Measurements from ENCODE around the gene UPK3A.

UPK3A gene

GRCh38 chr22:45338795-45339194, 54.0 kb downstream of the UPK3A start:
- DNase-seq (ENCODE audit: low spot score) = no peak
- Histone ChIP-seq H3K4me3 (ENCODE audit: low read length in 2 of 2) (no peak overlapping the region), H2BK120ac (ENCODE audit: low read depth, low read length) (no peak overlapping the region), H2AK5ac (ENCODE audit: low read depth, low read length) (no peak overlapping the region), H3K36me3 (replicated peaks in 1 of 2; ENCODE audit: control insufficient read depth in 2 of 2, insufficient read depth in 2 of 2, low read length in 2 of 2) (peaks cover 15 to 72% of the 10 kb centered on the region in 2 donors), H3K9me3 (replicated peaks in 1 of 2; ENCODE audit: control insufficient read depth in 2 of 2, insufficient read depth in 1 of 2, low read depth in 1 of 2, low read length in 2 of 2) (no peaks in the 10 kb centered on the region), H3K4ac (ENCODE audit: low read length) (no peak overlapping the region), H3K14ac (ENCODE audit: low read length) (no peak overlapping the region), H2BK15ac (ENCODE audit: low read length) (no peak overlapping the region), H2BK5ac (ENCODE audit: low read length) (no peak overlapping the region), H4K91ac (ENCODE audit: low read depth, low read length, poor library complexity) (no peak overlapping the region), H3K23ac (ENCODE audit: low read depth, low read length, poor library complexity) (no peak overlapping the region), H3K4me2 (ENCODE audit: insufficient read depth, low read length, poor library complexity, severe bottlenecking) (no peak overlapping the region), H3K9ac (ENCODE audit: low read depth, low read length, poor library complexity) (peak overlapping the region; percentile 55), H3K4me1 (ENCODE audit: control insufficient read depth in 2 of 2, insufficient read depth in 1 of 2, low read depth in 1 of 2, low read length in 2 of 2) (peaks cover 0 to 19% of the 10 kb centered on the region in 2 donors), H2BK12ac (ENCODE audit: low read length) (no peak overlapping the region), H4K8ac (ENCODE audit: low read depth, low read length) (no peak overlapping the region), H2AFZ (ENCODE audit: low read length) (no peak overlapping the region), H3K79me1 (ENCODE audit: low read depth, low read length) (peaks cover 4% of the 10 kb centered on the region), H3K27ac (replicated peaks; ENCODE audit: low read length) (no peak overlapping the region), H3K18ac (ENCODE audit: low read length) (no peak overlapping the region), H3K27me3 (ENCODE audit: control insufficient read depth in 3 of 3, insufficient read depth in 3 of 3, low read depth in 1 of 3, low read length in 3 of 3) (no peaks in the 10 kb centered on the region)
- WGBS, 2 donors (ENCODE audit: extremely low coverage in 2 of 2, insufficient read length in 2 of 2, insufficient replicate concordance in 1 of 2) = no CpG with 5 or more reads among the region's 7 CpGs

- no peak overlapping the region for H2BK12ac ChIP-seq (ENCODE audit: low read length)
- H3K9me3 ChIP-seq (replicated peaks in 1 of 2; ENCODE audit: control insufficient read depth in 2 of 2, insufficient read depth in 1 of 2, low read depth in 1 of 2, low read length in 2 of 2) = no peaks in the 10 kb centered on the region
- no peak overlapping the region for H3K4ac ChIP-seq (ENCODE audit: low read length)
- peaks cover 4% of the 10 kb centered on the region for H3K79me1 ChIP-seq (ENCODE audit: low read depth, low read length)
- H2AFZ ChIP-seq (ENCODE audit: low read length) = no peak overlapping the region
- no CpG with 5 or more reads among the region's 8 CpGs for WGBS, 2 donors (ENCODE audit: extremely low coverage in 2 of 2, insufficient read length in 2 of 2, insufficient replicate concordance in 1 of 2)
- H3K4me2 ChIP-seq (ENCODE audit: insufficient read depth, low read length, poor library complexity, severe bottlenecking) = no peak overlapping the region
- H3K9ac ChIP-seq (ENCODE audit: low read depth, low read length, poor library complexity) = no peak overlapping the region
- H3K4me1 ChIP-seq (ENCODE audit: control insufficient read depth in 2 of 2, insufficient read depth in 1 of 2, low read depth in 1 of 2, low read length in 2 of 2) = peaks cover 0 to 19% of the 10 kb centered on the region in 2 donors
- H4K91ac ChIP-seq (ENCODE audit: low read depth, low read length, poor library complexity) = no peak overlapping the region
- no peaks in the 10 kb centered on the region for H3K27me3 ChIP-seq (ENCODE audit: control insufficient read depth in 3 of 3, insufficient read depth in 3 of 3, low read depth in 1 of 3, low read length in 3 of 3)
- no peak overlapping the region for H2BK5ac ChIP-seq (ENCODE audit: low read length)
- H3K14ac ChIP-seq (ENCODE audit: low read length) = no peak overlapping the region
- no peak overlapping the region for H2BK15ac ChIP-seq (ENCODE audit: low read length)
- DNase-seq (ENCODE audit: low spot score) = no peak
- no peak overlapping the region for H3K18ac ChIP-seq (ENCODE audit: low read length)
- no peak overlapping the region for H3K27ac ChIP-seq (replicated peaks; ENCODE audit: low read length)
- H3K4me3 ChIP-seq (ENCODE audit: low read length in 2 of 2) = no peak overlapping the region
- peaks cover 12 to 62% of the 10 kb centered on the region in 2 donors for H3K36me3 ChIP-seq (replicated peaks in 1 of 2; ENCODE audit: control insufficient read depth in 2 of 2, insufficient read depth in 2 of 2, low read length in 2 of 2)
- no peak overlapping the region for H4K8ac ChIP-seq (ENCODE audit: low read depth, low read length)
- H3K23ac ChIP-seq (ENCODE audit: low read depth, low read length, poor library complexity) = no peak overlapping the region
- H2BK120ac ChIP-seq (ENCODE audit: low read depth, low read length) = no peak overlapping the region
- no peak overlapping the region for H2AK5ac ChIP-seq (ENCODE audit: low read depth, low read length)
These were observed 55.6 kb downstream of the UPK3A start for GRCh38 chr22:45340323-45340722.

GRCh38 chr22:45341498-45341897, 56.7 kb downstream of the UPK3A start:
- Histone ChIP-seq H2AK5ac (ENCODE audit: low read depth, low read length) (no peak overlapping the region), H2BK15ac (ENCODE audit: low read length) (no peak overlapping the region), H3K4ac (ENCODE audit: low read length) (no peak overlapping the region), H4K91ac (ENCODE audit: low read depth, low read length, poor library complexity) (no peak overlapping the region), H2BK12ac (ENCODE audit: low read length) (no peak overlapping the region), H3K4me3 (ENCODE audit: low read length in 2 of 2) (no peak overlapping the region), H3K27me3 (ENCODE audit: control insufficient read depth in 3 of 3, insufficient read depth in 3 of 3, low read depth in 1 of 3, low read length in 3 of 3) (no peaks in the 10 kb centered on the region), H3K4me1 (ENCODE audit: control insufficient read depth in 2 of 2, insufficient read depth in 1 of 2, low read depth in 1 of 2, low read length in 2 of 2) (peaks cover 0 to 10% of the 10 kb centered on the region in 2 donors), H3K14ac (ENCODE audit: low read length) (no peak overlapping the region), H3K36me3 (replicated peaks in 1 of 2; ENCODE audit: control insufficient read depth in 2 of 2, insufficient read depth in 2 of 2, low read length in 2 of 2) (peaks cover 7 to 51% of the 10 kb centered on the region in 2 donors), H3K27ac (replicated peaks; ENCODE audit: low read length) (no peak overlapping the region), H3K79me1 (ENCODE audit: low read depth, low read length) (peaks cover 4% of the 10 kb centered on the region), H3K9me3 (replicated peaks in 1 of 2; ENCODE audit: control insufficient read depth in 2 of 2, insufficient read depth in 1 of 2, low read depth in 1 of 2, low read length in 2 of 2) (no peaks in the 10 kb centered on the region), H4K8ac (ENCODE audit: low read depth, low read length) (no peak overlapping the region), H3K23ac (ENCODE audit: low read depth, low read length, poor library complexity) (no peak overlapping the region), H2AFZ (ENCODE audit: low read length) (no peak overlapping the region), H2BK5ac (ENCODE audit: low read length) (no peak overlapping the region), H3K9ac (ENCODE audit: low read depth, low read length, poor library complexity) (no peak overlapping the region), H3K18ac (ENCODE audit: low read length) (no peak overlapping the region), H2BK120ac (ENCODE audit: low read depth, low read length) (no peak overlapping the region), H3K4me2 (ENCODE audit: insufficient read depth, low read length, poor library complexity, severe bottlenecking) (no peak overlapping the region)
- no CpG with 5 or more reads among the region's 6 CpGs for WGBS, 2 donors (ENCODE audit: extremely low coverage in 2 of 2, insufficient read length in 2 of 2, insufficient replicate concordance in 1 of 2)
- no peak for DNase-seq (ENCODE audit: low spot score)

DNA sequence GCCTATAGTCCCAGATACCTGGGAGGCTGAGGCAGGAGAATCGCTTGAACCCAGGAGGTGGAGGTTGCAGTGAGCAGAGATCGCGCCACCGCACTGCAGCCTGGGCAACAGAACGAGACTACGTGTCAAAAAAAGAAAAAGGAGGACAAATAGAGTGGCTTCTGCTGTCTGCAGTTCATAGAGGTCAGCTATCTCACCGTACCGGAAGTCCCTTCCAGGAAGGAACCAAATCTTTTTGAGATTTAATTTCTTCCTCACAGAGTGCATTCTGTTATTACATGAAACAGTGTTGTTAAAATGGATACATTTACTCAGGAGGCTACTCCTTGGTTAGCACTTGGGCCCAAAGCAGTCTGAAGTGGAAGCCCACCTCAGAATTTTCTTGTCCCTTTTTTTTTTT, 58.4 kb downstream of the UPK3A start:
- Histone ChIP-seq H2BK12ac (ENCODE audit: low read length) (no peak overlapping the region), H3K4me2 (ENCODE audit: insufficient read depth, low read length, poor library complexity, severe bottlenecking) (no peak overlapping the region), H3K27ac (replicated peaks; ENCODE audit: low read length) (no peak overlapping the region), H3K27me3 (ENCODE audit: control insufficient read depth in 3 of 3, insufficient read depth in 3 of 3, low read depth in 1 of 3, low read length in 3 of 3) (no peaks in the 10 kb centered on the region), H3K18ac (ENCODE audit: low read length) (no peak overlapping the region), H3K9ac (ENCODE audit: low read depth, low read length, poor library complexity) (no peak overlapping the region), H3K79me1 (ENCODE audit: low read depth, low read length) (peaks cover 4% of the 10 kb centered on the region), H4K91ac (ENCODE audit: low read depth, low read length, poor library complexity) (no peak overlapping the region), H2BK15ac (ENCODE audit: low read length) (no peak overlapping the region), H2AK5ac (ENCODE audit: low read depth, low read length) (no peak overlapping the region), H3K4ac (ENCODE audit: low read length) (no peak overlapping the region), H3K4me3 (ENCODE audit: low read length in 2 of 2) (no peak overlapping the region), H4K8ac (ENCODE audit: low read depth, low read length) (no peak overlapping the region), H3K36me3 (replicated peaks in 1 of 2; ENCODE audit: control insufficient read depth in 2 of 2, insufficient read depth in 2 of 2, low read length in 2 of 2) (peaks cover 5 to 43% of the 10 kb centered on the region in 2 donors), H3K23ac (ENCODE audit: low read depth, low read length, poor library complexity) (no peak overlapping the region), H3K4me1 (ENCODE audit: control insufficient read depth in 2 of 2, insufficient read depth in 1 of 2, low read depth in 1 of 2, low read length in 2 of 2) (no peaks in the 10 kb centered on the region), H2AFZ (ENCODE audit: low read length) (no peak overlapping the region), H2BK5ac (ENCODE audit: low read length) (no peak overlapping the region), H2BK120ac (ENCODE audit: low read depth, low read length) (no peak overlapping the region), H3K14ac (ENCODE audit: low read length) (no peak overlapping the region), H3K9me3 (replicated peaks in 1 of 2; ENCODE audit: control insufficient read depth in 2 of 2, insufficient read depth in 1 of 2, low read depth in 1 of 2, low read length in 2 of 2) (no peaks in the 10 kb centered on the region)
- WGBS, 2 donors (ENCODE audit: extremely low coverage in 2 of 2, insufficient read length in 2 of 2, insufficient replicate concordance in 1 of 2) = no CpG with 5 or more reads among the region's 8 CpGs
- DNase-seq (ENCODE audit: low spot score) = no peak

Measured in neuronal stem cell (in vitro differentiated cells).